Sigmoid colon (tissue), 7 donors: ENCODE results near the gene STK17A. TPM values are rescaled to one million over a fixed set of nuclear protein-coding genes. Genes with fewer than 3 reads are reported as not detected.

Experiments
- DNase-seq: peaks from one replicate; pipeline ENCODE4 v3.0.0-alpha.2; 2019
- H3K27ac ChIP-seq, 4 donors: fragments of 200-600 bp; sonication (generic); one replicate each; pipeline ENCODE4 v1.5.1; 2016 to 2019; ENCODE audit warnings: mild to moderate bottlenecking in 1 of 4
- H3K27me3 ChIP-seq, 3 donors: fragments of 200-600 bp; sonication (generic); one replicate each; pipeline ENCODE4 v1.5.1; 2019; ENCODE audit warnings: mild to moderate bottlenecking in 1 of 3
- H3K36me3 ChIP-seq, 4 donors: fragments of 200-600 bp; sonication (generic); one replicate each; pipeline ENCODE4 v1.5.1; 2016 to 2019
- H3K4me1 ChIP-seq, 4 donors: fragments of 200-600 bp; sonication (generic); one replicate each; pipeline ENCODE4 v1.5.1; 2017 to 2019
- H3K4me3 ChIP-seq, 4 donors: fragments of 200-600 bp; sonication (generic); one replicate each; pipeline ENCODE4 v1.5.1; 2017 to 2019; ENCODE audit warnings: mild to moderate bottlenecking in 2 of 4, moderate library complexity in 1 of 4
- H3K9me3 ChIP-seq, 4 donors: fragments of 200-600 bp in 3 of 4; sonication (generic) in 3 of 4; one replicate each; pipeline versions ENCODE4 v1.5.1 to v1.6.1; 2013 to 2019
- EP300 ChIP-seq, 4 donors: sonication (generic); formaldehyde crosslinking; IDR thresholded peaks; one replicate each; pipeline ENCODE4 v1.6.1; 2017; ENCODE audit warnings: antibody characterized with exemption in 4 of 4
- POLR2A ChIP-seq, 2 donors: fragments of 450-650 bp; IDR thresholded peaks; one replicate each; pipeline ENCODE4 v1.6.1; 2016; ENCODE audit warnings: antibody characterized with exemption in 2 of 2, mild to moderate bottlenecking in 2 of 2, moderate library complexity in 2 of 2
- POLR2AphosphoS5 ChIP-seq, 4 donors: sonication (generic); formaldehyde crosslinking; IDR thresholded peaks; one replicate each; pipeline ENCODE4 v1.6.1; 2017; ENCODE audit warnings: antibody characterized with exemption in 4 of 4
- WGBS, 2 donors: extraction: QIAGEN DNeasy Blood & Tissue Kit; methylation state at CpG; one replicate each; pipeline ENCODE4 v1.1.7; 2013; 5-methylcytosine and 5-hydroxymethylcytosine counted together
- intact Hi-C: fragments of 100-400 bp; cut with DNase I; formaldehyde crosslinking; loops from one replicate; pipeline ENCODE4 v1.15.1; 2023
- polyA plus RNA-seq, 3 donors: library from polyadenylated mRNA; stranded (reverse); fragments of 200-250 nt; gene quantifications; one replicate each; pipeline ENCODE4 v1.2.3, GENCODE V29; 2013
- total RNA-seq, 4 donors: library from RNA; depleted of rRNA; stranded (reverse); fragments of >200 nt; gene quantifications; one replicate each; pipeline ENCODE4 v1.1.0, GENCODE V29; 2016
- TF ChIP-seq, protein P1 (sequence below), 4 experiments: fragments of 450-650 bp in 3 of 4; fragments of 200-600 bp in 1 of 4; IDR thresholded peaks; one replicate each; pipeline ENCODE4 v1.5.1; 2016 to 2019; ENCODE audit warnings: antibody characterized with exemption in 4 of 4, mild to moderate bottlenecking in 3 of 4, moderate library complexity in 2 of 4
- donor health status: healthy with polysubstance abuse.
- donor health status: Bipolar disorder and iron deficiency.
- donor health status: healthy.

Gene STK17A
- total and polyA plus RNA-seq, 7 donors, result 9.3 to 29.6 (median 16.8) TPM

GRCh38 chr7:43652364-43652763, 69.5 kb downstream of the STK17A start:
- intact Hi-C loops, result no loop called here
- TF ChIP-seq EP300 (IDR thresholded peaks at IDR 0.05), result no peak
- TF ChIP-seq, protein P1, sequence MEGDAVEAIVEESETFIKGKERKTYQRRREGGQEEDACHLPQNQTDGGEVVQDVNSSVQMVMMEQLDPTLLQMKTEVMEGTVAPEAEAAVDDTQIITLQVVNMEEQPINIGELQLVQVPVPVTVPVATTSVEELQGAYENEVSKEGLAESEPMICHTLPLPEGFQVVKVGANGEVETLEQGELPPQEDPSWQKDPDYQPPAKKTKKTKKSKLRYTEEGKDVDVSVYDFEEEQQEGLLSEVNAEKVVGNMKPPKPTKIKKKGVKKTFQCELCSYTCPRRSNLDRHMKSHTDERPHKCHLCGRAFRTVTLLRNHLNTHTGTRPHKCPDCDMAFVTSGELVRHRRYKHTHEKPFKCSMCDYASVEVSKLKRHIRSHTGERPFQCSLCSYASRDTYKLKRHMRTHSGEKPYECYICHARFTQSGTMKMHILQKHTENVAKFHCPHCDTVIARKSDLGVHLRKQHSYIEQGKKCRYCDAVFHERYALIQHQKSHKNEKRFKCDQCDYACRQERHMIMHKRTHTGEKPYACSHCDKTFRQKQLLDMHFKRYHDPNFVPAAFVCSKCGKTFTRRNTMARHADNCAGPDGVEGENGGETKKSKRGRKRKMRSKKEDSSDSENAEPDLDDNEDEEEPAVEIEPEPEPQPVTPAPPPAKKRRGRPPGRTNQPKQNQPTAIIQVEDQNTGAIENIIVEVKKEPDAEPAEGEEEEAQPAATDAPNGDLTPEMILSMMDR (IDR thresholded peaks at IDR 0.05), result no peak
- TF ChIP-seq POLR2A (IDR thresholded peaks at IDR 0.05), result no peak
- TF ChIP-seq POLR2AphosphoS5 (IDR thresholded peaks at IDR 0.05), result no peak
- Histone ChIP-seq H3K4me1 (peaks cover 0 to 45% (median 43%) of the 10 kb centered on the region in 4 donors), H3K36me3 (no peaks in the 10 kb centered on the region), H3K27ac (no peak overlapping the region), H3K4me3 (no peak overlapping the region), H3K27me3 (no peaks in the 10 kb centered on the region), H3K9me3 (no peaks in the 10 kb centered on the region)
- DNase-seq, result no peak

GRCh38 chr7:43653466-43653865, 70.6 kb downstream of the STK17A start:
- no peak overlapping the region for H3K27ac ChIP-seq
- peaks cover 0 to 34% (median 32%) of the 10 kb centered on the region in 4 donors for H3K4me1 ChIP-seq
- DNase-seq, result no peak
- no peaks in the 10 kb centered on the region for H3K9me3 ChIP-seq
- H3K4me3 ChIP-seq, result no peak overlapping the region
- H3K36me3 ChIP-seq, result no peaks in the 10 kb centered on the region
- TF ChIP-seq POLR2AphosphoS5 (IDR thresholded peaks at IDR 0.05) (no peak), POLR2A (IDR thresholded peaks at IDR 0.05) (no peak), EP300 (IDR thresholded peaks at IDR 0.05) (no peak)
- TF ChIP-seq, protein P1 (IDR thresholded peaks at IDR 0.05), result no peak
- WGBS, 2 donors, result 86 to 95% methylated on average over 4 of the region's 4 CpGs
- H3K27me3 ChIP-seq, result no peaks in the 10 kb centered on the region
- intact Hi-C loops, result no loop called here

DNA sequence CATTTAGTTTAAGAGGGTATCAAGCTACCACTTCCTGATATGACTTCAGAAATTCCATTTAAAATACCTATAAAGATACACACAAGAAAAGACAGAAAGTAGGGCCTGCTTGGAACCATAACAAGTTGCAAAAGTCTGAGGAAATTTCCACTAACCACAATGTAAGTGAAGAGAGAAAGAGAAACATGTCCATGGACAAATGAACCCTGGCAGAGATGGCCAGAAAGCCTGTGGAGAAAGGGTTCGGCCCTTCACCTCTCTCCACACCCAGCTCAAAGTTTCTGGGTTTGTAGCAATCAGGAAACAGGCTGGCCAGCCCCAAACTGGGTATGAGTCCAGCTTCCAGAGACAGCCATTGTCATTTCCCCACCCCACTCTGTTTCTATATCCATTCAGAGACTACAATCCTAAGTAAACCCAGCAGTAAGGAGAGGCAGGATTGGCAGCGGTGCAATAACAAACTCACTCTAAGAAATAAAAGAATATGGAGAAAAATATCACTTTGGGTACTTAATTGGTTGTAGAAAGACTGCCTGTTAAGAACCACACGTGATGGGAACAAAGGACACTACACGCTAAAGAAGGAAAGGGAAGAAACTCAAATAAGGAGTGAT, 71.1 kb downstream of the STK17A start:
- Histone ChIP-seq H3K27ac (no peak overlapping the region), H3K27me3 (no peaks in the 10 kb centered on the region), H3K36me3 (no peaks in the 10 kb centered on the region), H3K9me3 (no peaks in the 10 kb centered on the region), H3K4me3 (no peak overlapping the region), H3K4me1 (peaks cover 0 to 29% (median 26%) of the 10 kb centered on the region in 4 donors)
- intact Hi-C loops, result no loop called here
- whole genome bisulfite sequencing, 2 donors, result 84 to 85% methylated on average over 4 of the region's 4 CpGs
- TF ChIP-seq, protein P1 (IDR thresholded peaks at IDR 0.05), result no peak
- TF ChIP-seq EP300 (IDR thresholded peaks at IDR 0.05) (no peak), POLR2AphosphoS5 (IDR thresholded peaks at IDR 0.05) (no peak), POLR2A (IDR thresholded peaks at IDR 0.05) (no peak)
- no peak for DNase-seq

DNA sequence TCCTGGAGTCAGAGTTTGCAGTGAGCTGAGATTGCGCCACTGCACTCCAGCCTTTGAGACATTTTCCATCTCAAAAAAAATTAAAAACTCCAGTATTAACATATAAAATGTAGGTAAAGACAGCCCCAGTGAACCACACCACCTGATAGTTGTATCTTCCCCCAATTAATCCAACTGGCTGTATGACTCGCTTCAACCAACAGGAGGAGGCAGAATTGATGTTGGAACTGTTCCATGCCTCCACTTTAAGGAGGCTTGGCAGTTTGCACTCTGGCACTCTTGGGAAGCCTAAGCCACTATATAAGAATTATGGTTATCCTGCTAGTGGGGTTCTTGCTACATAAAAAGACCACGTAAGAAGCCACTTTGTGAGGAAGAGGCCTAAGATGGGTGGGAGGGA, 72.7 kb downstream of the STK17A start:
- H3K27me3 ChIP-seq, result no peaks in the 10 kb centered on the region
- 92 to 95% methylated on average over 3 of the region's 3 CpGs for WGBS, 2 donors
- TF ChIP-seq, protein P1 (IDR thresholded peaks at IDR 0.05), result no peak
- TF ChIP-seq POLR2AphosphoS5 (IDR thresholded peaks at IDR 0.05) (no peak), EP300 (IDR thresholded peaks at IDR 0.05) (no peak), POLR2A (IDR thresholded peaks at IDR 0.05) (no peak)
- no peaks in the 10 kb centered on the region for H3K9me3 ChIP-seq
- H3K27ac ChIP-seq, result no peak overlapping the region
- H3K36me3 ChIP-seq, result no peaks in the 10 kb centered on the region
- intact Hi-C loops, result no loop called here
- no peak for DNase-seq
- H3K4me3 ChIP-seq, result no peak overlapping the region
- peaks cover 0 to 13% (median 11%) of the 10 kb centered on the region in 4 donors for H3K4me1 ChIP-seq

DNA sequence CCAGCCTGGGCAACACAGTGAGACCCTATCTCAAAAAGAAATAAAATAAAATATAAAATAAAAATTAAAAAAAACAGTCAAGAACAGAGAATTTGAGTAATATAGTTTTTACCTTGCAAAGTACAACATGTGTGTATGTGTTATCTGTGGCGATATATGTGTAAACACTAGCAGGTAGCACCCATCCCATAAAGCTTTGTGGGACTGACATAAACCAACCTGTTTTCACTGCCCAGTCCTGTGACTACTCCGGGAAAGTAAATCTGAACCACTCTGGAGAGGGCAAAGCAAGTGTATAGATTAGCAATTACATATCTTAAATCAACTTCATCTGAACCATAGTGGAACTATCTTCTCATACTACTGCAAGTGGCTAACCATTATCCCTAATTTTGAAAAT, 74.1 kb downstream of the STK17A start:
- Histone ChIP-seq H3K4me1 (peaks cover 0 to under 1% (median 0%) of the 10 kb centered on the region in 4 donors), H3K4me3 (no peak overlapping the region), H3K9me3 (no peaks in the 10 kb centered on the region), H3K27ac (no peak overlapping the region), H3K36me3 (no peaks in the 10 kb centered on the region), H3K27me3 (no peaks in the 10 kb centered on the region)
- DNase-seq, result no peak
- TF ChIP-seq EP300 (IDR thresholded peaks at IDR 0.05) (no peak), POLR2A (IDR thresholded peaks at IDR 0.05) (no peak), POLR2AphosphoS5 (IDR thresholded peaks at IDR 0.05) (no peak)
- TF ChIP-seq, protein P1 (IDR thresholded peaks at IDR 0.05), result no peak
- 27 to 79% methylated on average over 2 of the region's 2 CpGs for WGBS, 2 donors
- intact Hi-C loops, result no loop called here
